Inferior parietal cortex (tissue), 1 donor: ENCODE measurements around the gene PROSER1.
A peak's percentile ranks its signal among the peaks of the same experiment; 100 is the strongest.
"Not testable (repeated sequence)": the region's sequence is repeated elsewhere in the genome, so short reads cannot be mapped to it uniquely, and the experiment has no call there.

Experiments
- DNase-seq: peaks from one replicate; pipeline ENCODE4 v3.0.0-alpha.2; 2016; ENCODE audit errors: extremely low spot score

PROSER1 gene

DNA sequence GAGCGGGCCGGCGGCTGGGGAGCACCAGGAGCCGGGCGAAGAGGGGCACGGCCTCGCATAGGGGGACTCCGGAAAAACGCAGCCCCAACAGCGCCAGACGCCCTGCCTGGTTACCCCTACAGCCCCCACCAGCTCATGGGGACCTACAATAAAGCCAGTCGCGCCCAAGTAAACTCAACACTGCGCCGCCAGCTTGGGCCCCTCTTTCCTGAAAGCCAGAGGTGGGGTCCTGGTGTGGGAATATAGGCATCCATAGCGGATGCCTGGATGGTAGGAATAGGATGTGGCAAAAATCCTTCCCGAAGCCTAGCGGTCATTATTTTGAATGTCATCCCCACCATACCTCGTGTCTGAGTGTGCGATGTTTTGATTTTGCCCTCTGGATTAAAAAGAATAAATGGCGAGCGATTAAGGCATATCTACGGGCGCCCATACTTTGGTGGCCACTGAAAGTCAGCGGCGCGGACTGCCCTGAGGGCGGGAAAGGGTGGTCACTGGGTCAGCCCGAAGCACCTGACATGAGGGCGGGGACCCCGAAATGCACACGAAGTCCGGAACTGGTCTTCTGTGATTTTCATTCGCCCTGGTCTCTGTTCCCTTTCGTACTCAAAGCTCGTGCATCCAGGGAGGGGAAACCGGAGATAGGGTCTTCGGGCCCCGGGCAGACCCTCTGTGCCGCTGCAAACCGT lies at the start of gene PROSER1, which contains the start of gene NHLRC3:
Gene PROSER1 (minus strand): TSS at position 210 of the 689 bp plus-strand sequence. CDS start 847 bp downstream, outside the sequence.
Gene NHLRC3 (plus strand): TSS at position 577 of the 689 bp plus-strand sequence. CDS start 184 bp downstream, outside the sequence.
- peak; percentile 95 for DNase-seq

DNA sequence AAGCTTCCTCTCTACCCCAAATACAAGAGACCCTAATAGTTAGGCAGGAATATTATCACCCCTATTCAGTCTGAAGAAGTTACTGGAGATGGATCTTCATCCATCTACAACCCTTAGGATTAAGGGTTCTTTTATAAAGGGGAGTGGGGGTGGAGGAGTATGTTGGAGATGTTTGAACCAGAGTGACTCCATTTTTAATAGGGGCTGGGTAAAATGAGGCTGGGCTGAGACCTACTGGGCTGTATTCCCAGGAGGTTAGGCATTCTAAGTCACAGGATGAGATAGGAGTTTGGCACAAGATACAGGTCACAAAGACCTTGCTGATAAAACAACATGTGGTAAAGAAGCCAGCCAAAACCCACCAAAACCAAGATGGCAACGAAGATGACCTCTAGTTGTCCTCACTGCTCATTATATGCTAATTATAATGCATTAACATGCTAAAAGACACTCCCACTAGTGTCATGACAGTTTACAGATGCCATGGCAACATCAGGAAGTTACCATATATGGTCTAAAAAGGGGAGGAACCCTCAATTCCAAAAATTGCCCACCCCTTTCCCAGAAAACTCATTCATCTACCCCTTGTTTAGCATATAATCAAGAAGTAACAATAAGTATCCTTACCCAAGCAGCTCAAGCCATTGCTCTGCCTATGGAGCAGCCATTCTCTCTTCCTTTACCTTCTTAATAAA lies 48.5 kb upstream of the PROSER1 start:
- not testable (repeated sequence) for DNase-seq

DNA sequence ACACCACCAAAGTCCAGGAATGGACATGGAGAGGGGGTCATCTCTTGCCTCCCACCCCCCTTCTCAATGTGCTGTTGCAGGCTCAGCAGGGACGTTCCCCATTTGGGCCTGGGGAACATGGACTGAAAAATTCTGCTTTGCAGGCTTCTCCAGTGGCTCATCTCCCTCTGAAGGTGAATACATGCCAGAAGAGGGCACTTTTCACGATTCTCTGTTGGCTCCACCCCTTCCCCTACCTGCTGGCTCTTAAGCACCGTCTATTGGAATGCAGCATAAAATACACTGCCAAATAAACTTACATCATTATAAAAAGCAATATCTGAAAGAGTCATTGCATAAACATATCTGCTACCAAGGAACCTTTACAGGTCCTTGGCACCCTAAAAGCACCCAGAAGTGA lies 36.1 kb upstream of the PROSER1 start:
- DNase-seq: no peak

DNA sequence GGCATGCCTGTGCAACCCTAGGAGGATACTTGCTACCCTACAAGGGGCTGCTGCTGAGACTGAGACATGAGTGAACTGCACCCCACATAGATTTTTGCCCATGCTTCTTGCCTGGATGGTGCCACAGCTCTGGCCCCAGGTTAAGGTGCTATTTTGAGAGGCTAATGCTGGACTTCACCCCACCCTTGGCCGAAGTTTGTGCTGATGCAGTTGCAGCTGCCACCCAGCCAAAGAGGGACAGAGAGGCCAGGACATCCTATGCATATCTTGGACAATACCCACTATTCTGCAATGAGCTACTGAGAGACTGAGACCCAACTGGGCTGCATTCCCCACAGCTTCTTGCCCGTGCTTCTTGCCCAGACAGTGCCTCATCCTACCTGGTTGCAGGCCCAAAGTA lies 35.0 kb upstream of the PROSER1 start:
- DNase-seq: no peak

DNA sequence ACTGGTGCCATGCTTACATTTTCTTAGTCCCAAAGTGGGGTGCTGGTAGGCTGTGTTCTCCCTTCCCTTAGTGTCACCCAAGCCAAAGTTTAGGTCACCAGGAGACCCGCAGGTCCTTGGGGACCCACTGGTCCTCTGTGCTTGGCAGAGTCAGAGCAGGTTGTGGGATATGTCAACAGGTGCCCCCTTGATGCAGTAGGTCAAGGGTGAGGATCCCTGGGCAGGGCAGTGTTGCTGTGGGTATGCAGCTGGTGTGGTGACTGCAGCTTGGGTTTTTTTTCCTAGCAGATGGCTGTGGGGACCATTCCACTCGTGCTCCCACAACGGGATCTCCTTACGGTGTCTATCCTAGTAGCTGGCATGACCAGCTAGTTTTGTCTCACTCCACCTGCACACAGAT lies 24.1 kb upstream of the PROSER1 start:
- no peak for DNase-seq

DNA sequence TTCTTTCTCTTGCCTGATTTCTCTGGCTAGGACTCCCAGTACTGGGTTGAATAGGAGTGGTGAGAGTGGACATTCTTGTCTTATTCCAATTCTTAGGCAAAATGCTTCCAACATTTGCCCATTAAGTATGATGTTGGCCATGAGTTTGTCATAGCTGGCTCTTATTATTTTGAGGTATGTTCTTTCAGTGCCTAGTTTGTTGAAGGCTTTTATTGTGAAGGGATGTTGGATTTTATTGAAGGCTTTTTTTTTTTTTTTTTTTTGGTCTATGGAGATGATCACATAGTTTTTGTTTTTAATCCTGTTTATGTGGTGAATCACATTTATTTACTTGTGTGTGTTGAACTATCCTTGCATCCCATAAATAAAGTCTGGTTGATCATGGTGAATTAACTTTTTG lies 20.2 kb upstream of the PROSER1 start:
- DNase-seq: no peak

DNA sequence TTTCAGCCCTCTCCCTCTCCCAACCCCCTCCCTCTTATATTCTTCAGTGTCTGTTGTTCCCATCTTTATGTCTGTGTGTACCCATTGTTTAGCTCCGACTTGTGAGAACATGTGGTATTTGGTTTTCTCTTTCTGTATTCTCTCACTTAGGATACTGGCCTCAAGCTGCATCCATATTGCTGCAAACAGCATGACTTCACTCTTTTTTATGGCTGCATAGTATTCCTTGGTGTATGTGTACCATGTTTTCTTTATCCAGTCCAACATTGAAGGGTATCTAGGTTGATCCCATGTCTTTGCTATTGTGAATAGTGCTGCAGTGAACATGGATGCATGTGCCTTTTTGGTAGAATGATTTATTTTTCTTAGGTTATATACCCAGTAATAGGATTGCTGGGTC lies 18.1 kb upstream of the PROSER1 start:
- DNase-seq: no peak

DNA sequence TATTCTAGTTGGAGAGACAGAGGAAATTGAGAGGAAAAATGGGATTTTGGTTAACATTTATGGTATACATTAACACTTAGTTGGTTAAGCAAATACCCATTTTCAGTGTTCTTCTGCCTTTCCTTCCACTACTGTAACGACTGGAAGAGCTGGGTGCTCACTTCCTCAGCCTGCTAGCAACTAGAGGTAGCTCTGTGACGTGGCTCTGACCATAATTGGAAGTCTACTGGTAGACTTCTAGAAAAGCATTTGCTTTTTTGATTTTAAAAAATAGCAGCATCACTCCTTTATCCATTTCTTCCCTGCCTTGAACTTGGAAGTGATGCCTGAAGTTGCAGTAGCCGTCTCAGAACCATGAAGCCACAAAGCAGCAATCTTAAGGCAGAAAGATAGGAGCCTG lies 16.2 kb upstream of the PROSER1 start:
- DNase-seq: peak; percentile 23

DNA sequence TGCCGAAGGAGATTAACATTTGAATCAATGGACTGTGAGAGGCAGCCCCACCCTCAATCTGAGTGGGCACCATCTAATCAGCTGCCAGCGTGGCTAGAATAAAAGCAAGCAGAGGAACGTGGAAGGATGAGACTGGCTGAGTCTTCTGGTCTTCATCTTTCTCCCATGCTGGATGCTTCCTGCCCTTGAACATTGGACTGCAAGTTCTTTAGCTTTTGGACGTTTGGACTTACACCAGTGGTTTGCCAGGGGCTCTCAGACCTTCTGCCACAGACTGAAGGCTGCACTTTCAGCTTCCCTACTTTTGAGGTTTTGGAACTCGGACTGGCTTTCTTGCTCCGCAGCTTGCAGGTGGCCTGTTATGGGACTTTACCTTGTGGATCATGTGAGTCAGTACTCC lies 15.1 kb upstream of the PROSER1 start:
- no peak for DNase-seq

DNA sequence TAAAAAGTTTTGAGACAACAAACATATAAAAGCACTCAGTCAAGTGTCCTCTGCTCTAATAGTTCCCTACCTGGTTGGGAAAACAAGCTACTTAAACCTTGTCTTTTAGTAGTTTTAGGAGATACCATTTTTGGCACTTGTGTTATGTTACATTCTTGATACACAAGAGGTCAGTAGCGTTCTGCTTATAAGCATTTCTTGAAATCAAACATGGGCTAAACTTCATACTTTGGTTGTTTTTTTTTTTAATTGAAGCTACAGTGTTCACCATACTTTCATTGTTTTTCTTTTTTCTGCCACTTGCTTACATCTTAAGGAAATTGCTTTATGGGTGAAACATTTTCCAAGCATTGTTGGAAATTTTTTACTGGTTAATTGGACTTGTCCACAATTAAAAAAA lies 13.3 kb upstream of the PROSER1 start:
- DNase-seq: peak; percentile 81

DNA sequence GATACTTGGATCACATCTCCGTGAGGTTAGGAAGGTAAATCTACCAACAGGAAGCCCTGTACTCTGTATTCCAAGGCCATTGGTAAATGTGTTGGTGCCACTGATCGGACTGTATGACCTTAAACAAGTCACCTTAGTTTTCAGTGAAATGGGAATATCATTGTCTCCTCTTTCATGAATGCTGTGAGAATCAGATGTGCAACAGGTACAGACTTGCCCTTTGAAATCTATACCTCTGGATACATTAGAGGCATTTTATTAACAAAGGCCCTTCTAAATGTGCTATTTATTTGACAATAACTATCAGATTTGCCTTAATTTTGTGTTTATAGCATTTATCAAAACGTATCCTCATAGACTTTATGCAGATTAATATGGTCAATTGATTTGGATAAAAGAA lies 11.4 kb upstream of the PROSER1 start:
- no peak for DNase-seq

DNA sequence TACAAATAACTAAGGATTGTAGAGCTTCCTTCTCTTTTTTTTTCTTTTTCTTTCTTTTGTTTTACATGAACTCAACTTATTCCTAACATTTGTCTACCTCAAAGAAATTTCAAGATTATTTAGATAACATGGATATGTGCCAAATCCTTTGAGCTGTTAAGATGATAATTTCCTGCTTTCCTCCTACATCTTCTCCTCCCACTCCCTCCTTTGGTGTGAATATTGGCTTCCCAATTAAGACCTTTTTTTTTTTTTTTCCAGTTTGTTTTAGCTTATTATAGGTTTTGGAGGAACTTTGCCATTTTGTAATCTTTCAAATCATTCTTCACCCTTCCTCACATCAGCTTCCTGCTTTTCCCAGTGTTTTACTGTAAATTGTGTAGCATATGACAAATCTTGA lies 10.9 kb upstream of the PROSER1 start:
- DNase-seq: no peak

DNA sequence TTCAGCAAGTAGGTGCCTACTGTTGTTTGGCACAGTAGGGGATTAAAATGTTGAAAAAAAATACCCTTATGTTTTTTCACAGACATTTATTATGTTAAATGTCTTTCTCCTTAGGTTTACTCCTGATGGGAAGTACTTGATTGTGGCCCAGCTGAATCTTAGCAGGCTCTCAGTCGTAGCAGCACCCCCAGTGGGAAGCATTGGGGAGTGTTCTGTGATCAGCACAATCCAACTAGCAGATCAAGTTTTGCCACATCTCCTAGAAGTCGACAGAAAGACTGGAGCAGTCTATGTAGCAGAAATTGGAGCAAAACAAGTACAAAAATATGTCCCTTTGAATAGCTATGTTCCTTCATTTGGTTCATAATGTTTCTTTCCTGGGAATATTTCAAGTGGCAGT lies 9.7 kb upstream of the PROSER1 start:
- peak; percentile 31 for DNase-seq

DNA sequence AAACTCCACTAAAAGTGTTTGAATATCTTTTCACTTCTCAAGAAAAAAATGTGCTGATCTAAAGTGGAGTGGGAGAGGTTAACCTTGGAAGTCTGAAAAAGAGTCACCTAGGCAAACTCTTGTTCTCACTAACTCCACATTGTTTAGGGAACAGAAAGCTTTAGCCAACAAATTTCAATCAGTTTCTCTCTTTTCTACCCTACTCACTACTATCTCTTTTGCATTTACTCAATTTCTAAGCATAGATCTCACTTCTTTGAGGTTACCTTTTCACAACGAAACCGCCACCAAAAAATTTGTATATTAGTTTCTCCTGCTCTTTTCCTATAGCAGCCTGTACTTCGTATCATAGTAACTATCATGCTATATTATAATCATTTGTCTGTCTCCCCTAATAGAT lies 6.6 kb upstream of the PROSER1 start:
- DNase-seq: no peak

DNA sequence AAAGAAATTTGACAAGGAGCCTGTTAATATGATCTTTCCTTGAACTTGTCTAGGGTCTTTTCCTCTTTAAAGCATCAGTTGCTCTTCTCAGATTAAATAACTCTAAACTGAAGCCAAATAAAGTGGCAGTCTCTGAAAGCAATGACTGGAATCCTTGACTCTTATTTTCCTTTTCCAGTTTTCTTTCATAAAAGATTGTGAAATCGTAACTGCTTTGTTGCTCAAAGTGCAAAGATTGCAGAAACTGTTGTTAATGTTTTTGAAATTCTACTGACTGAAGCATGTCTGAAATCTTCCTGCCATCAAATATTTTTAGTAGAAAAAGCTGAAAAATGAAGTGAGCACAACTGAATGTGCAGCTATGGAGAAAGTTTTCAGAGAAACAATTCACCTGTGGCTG lies 2.3 kb upstream of the PROSER1 start:
- no peak for DNase-seq

DNA sequence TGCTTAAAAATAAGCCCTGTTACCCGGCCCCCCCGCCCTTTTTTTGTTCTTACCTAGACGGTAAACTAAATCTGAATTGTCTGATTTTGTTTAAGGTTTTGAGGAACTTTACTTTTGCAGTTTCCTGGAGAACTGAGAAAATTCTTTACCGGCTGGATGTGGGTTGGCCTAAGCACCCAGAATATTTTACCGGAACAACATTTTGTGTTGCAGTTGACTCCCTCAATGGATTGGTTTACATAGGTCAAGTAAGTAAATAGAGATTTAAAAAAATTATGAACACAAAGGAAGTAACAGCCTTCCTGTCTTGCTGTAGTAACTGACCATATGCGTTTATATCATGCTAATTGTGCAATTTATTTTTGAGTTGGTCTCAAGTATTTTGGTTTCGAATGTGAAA lies 1.2 kb upstream of the PROSER1 start:
- DNase-seq: no peak

DNA sequence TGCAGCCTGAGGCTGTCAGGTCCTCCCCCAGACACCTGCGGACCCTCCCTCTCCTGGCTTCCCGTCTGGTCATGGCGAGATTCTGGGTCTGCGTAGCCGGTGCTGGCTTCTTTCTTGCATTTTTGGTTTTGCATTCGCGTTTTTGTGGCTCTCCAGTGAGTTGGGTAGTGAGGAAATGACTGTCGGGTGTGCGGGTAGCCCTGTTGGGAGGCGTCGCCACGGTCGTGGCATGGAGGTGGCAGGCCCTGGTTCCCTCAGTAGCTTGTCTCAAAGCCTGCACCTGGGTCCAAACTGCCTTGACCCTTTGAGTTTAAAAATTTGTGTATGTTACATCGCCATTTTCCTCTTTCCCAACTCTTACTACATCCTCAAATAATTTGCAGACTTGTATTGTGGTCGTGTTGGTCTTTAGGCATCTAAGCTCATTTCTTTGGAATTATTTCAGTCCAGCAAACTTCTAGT lies 711 bp upstream of the PROSER1 start:
- DNase-seq: no peak

DNA sequence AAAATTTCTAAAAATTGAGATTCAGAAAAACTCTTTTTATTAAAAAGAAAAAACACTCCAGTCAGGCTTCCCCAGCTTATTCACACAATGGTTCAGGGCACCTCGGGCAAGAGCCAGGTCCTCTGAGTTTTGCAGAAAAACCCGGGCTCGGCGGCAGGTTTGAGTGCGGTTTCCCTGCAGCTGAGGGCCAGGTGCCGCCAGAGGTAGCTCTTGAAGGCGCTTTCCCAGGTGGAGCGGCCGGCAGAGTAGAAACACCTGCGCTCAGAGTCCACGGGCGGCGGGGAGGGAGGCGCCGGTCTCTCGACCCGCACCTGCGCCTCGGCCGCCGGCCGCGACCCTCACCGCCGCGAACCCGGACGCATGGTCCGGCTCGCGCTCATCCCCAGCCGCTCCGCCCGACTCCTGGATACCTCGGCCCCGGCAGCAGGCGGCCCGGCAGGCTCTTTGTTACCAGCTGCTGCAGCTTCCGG lies 444 bp downstream of the PROSER1 start:
- DNase-seq: no peak

DNA sequence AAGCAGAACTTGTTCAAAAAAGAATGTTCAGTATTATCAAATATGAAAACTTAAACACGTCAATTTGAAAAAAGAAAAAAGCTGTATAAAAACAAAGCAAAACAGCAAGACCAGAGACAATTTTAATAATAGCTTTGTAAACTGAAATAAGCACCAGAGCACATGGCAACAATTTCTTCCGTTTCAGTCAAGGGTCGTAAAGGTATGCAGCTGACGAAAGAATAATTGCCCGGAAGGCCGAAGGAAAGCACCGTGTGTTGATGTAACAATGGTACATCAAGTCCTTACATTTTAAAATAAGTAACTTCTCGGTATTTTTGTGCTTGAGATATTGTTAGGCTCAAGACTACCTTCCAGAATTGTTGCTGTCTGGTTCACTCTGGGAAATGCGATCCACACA lies 1.7 kb downstream of the PROSER1 start:
- DNase-seq: no peak

DNA sequence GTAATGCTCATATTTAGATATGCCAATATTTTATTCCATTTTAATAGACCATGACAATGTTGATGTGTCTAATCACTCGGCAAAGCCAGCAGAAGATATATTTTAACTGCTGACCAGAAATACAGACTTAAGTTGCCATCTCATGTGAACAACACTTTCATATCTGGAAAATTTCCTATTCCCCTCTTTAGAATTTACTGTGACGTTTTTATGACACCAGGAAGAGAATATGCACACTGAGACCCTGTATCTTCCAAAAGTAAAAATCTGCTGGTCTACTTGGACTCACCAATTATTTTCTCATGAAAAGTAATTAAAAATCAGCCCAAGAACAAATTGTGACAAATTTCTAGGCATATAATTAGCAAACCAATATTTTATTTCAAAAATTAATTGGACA lies 2.1 kb downstream of the PROSER1 start:
- DNase-seq: no peak

DNA sequence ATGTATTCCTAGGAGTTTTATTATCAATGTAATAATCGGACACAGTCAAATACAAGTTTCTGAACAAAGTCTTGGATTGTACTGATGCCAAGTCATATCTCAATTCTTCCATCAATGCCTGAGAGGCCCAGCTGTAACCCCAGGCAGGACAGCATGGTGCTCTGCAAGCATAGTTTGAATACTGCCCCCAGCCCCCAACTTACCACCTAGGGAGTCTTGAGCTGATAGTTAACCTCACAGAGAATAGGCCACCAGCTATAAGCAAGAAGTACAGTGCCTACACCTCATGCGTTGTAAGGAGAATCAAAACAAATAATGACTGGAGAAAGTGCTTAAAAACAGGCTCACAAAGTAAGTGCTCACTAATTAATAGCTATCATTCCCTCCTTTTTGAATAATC lies 2.7 kb downstream of the PROSER1 start:
- no peak for DNase-seq

DNA sequence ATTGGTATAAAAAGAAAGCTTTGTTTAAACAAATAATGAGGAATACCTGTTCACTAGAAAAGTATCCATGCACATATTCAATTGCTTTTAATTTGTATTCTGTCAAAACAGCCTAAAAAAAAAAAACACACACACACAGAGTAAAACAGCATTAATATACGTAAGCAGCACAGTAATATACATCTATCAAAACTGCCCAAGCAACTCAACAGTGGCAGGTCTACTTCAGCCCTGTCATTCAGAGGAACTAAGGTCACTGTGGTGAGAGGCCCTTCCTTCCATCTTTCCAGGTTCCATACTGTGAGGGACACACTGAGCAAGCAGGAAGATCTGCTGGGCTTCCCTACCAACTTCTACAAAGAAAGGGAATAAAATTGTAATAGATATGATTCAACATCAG lies 3.8 kb downstream of the PROSER1 start:
- no peak for DNase-seq

DNA sequence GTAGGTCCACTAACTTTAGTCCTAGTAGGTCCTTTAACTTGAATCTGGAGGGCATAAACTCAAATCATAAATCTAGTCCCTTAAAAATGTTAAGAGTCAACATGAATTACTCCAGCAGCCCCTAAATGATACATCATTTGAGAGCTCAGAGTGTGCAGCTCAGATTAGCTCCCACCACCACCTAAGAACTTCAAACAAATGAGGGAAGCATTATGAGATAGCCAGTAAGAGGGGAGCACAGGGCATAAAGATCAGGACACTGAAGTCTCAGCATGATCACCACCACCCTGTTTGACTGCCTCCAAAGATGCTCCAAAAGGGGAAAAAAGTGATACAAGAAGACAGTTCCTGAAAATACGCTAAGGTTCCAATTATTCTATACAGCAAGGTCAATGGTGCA lies 5.7 kb downstream of the PROSER1 start:
- no peak for DNase-seq
